ENCODE results near the gene B3GNT7.

The B3GNT7 gene

GRCh38 chr2:231412618-231412963 is 17.1 kb downstream of the B3GNT7 start:
- no peaks in the 10 kb centered on the region for H3K4me1 ChIP-seq (ENCODE audit: insufficient read depth, poor library complexity, severe bottlenecking)
- peak; percentile 71 for TF ChIP-seq CTCF (IDR thresholded peaks at IDR 0.05; ENCODE audit: poor library complexity, severe bottlenecking)
- no peaks in the 10 kb centered on the region for H3K36me3 ChIP-seq (ENCODE audit: low read depth)
- no peaks in the 10 kb centered on the region for H3K9me3 ChIP-seq (ENCODE audit: severe bottlenecking)
- H3K27me3 ChIP-seq (ENCODE audit: insufficient read depth, poor library complexity, severe bottlenecking): no peaks in the 10 kb centered on the region
- ATAC-seq (ENCODE audit: low read depth): no peak
- no peak overlapping the region for H3K27ac ChIP-seq (ENCODE audit: poor library complexity, severe bottlenecking)
- H3K4me3 ChIP-seq (ENCODE audit: severe bottlenecking): peak overlapping the region; percentile 46
- DNase-seq (ENCODE audit: low spot score): no peak

GRCh38 chr2:231413456-231413855 is 17.9 kb downstream of the B3GNT7 start:
- no peak for TF ChIP-seq CTCF (IDR thresholded peaks at IDR 0.05; ENCODE audit: poor library complexity, severe bottlenecking)
- Histone ChIP-seq H3K4me1 (ENCODE audit: insufficient read depth, poor library complexity, severe bottlenecking) (no peaks in the 10 kb centered on the region), H3K27me3 (ENCODE audit: insufficient read depth, poor library complexity, severe bottlenecking) (no peaks in the 10 kb centered on the region), H3K36me3 (ENCODE audit: low read depth) (no peaks in the 10 kb centered on the region), H3K4me3 (ENCODE audit: severe bottlenecking) (no peak overlapping the region), H3K27ac (ENCODE audit: poor library complexity, severe bottlenecking) (no peak overlapping the region), H3K9me3 (ENCODE audit: severe bottlenecking) (no peaks in the 10 kb centered on the region)
- ATAC-seq (ENCODE audit: low read depth) (no peak), DNase-seq (ENCODE audit: low spot score) (no peak)

GRCh38 chr2:231413921-231414476 is 18.5 kb downstream of the B3GNT7 start:
- Histone ChIP-seq H3K9me3 (ENCODE audit: severe bottlenecking) (no peaks in the 10 kb centered on the region), H3K27ac (ENCODE audit: poor library complexity, severe bottlenecking) (no peak overlapping the region), H3K4me3 (ENCODE audit: severe bottlenecking) (no peak overlapping the region), H3K4me1 (ENCODE audit: insufficient read depth, poor library complexity, severe bottlenecking) (no peaks in the 10 kb centered on the region), H3K27me3 (ENCODE audit: insufficient read depth, poor library complexity, severe bottlenecking) (no peaks in the 10 kb centered on the region), H3K36me3 (ENCODE audit: low read depth) (no peaks in the 10 kb centered on the region)
- no peak for TF ChIP-seq CTCF (IDR thresholded peaks at IDR 0.05; ENCODE audit: poor library complexity, severe bottlenecking)
- DNase-seq (ENCODE audit: low spot score) (no peak), ATAC-seq (ENCODE audit: low read depth) (no peak)

- Histone ChIP-seq H3K27ac (ENCODE audit: poor library complexity, severe bottlenecking) (no peak overlapping the region), H3K27me3 (ENCODE audit: insufficient read depth, poor library complexity, severe bottlenecking) (no peaks in the 10 kb centered on the region), H3K4me3 (ENCODE audit: severe bottlenecking) (no peak overlapping the region), H3K9me3 (ENCODE audit: severe bottlenecking) (no peaks in the 10 kb centered on the region), H3K36me3 (ENCODE audit: low read depth) (no peaks in the 10 kb centered on the region), H3K4me1 (ENCODE audit: insufficient read depth, poor library complexity, severe bottlenecking) (no peaks in the 10 kb centered on the region)
- ATAC-seq (ENCODE audit: low read depth) (no peak), DNase-seq (ENCODE audit: low spot score) (no peak)
- TF ChIP-seq CTCF (IDR thresholded peaks at IDR 0.05; ENCODE audit: poor library complexity, severe bottlenecking): no peak
Observed at GRCh38 chr2:231415029-231415428, 19.5 kb downstream of the B3GNT7 start.

- Histone ChIP-seq H3K36me3 (ENCODE audit: low read depth) (no peaks in the 10 kb centered on the region), H3K4me3 (ENCODE audit: severe bottlenecking) (no peak overlapping the region), H3K4me1 (ENCODE audit: insufficient read depth, poor library complexity, severe bottlenecking) (no peaks in the 10 kb centered on the region), H3K27ac (ENCODE audit: poor library complexity, severe bottlenecking) (no peak overlapping the region), H3K9me3 (ENCODE audit: severe bottlenecking) (no peaks in the 10 kb centered on the region), H3K27me3 (ENCODE audit: insufficient read depth, poor library complexity, severe bottlenecking) (no peaks in the 10 kb centered on the region)
- ATAC-seq (ENCODE audit: low read depth) (no peak), DNase-seq (ENCODE audit: low spot score) (no peak)
- TF ChIP-seq CTCF (IDR thresholded peaks at IDR 0.05; ENCODE audit: poor library complexity, severe bottlenecking): no peak
Observed at GRCh38 chr2:231418820-231419640, 23.5 kb downstream of the B3GNT7 start.
